ENCODE results near the gene CR1L.

The CR1L gene

DNA sequence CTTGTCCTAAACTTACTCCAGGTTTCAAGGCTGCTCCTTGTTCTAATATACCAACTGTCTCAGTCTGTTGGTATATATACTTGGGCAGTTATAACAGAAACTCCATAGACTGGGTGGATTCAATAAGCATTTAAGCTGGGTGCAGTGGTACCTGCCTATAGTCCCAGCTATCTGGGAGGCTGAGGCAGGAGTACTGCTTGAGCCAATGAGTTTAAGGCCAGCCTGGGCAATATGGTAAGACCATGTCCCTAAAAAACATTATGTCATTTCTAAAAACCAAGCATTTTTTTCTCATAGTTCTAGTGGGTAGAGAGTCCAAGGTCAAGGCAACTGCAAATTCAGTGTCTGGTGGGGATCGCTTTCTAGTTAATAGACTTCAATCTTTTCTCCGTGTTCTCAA lies 17.4 kb upstream of the CR1L start:
- TF ChIP-seq ZBTB7A (IDR thresholded peaks at IDR 0.05; ENCODE audit: low read depth) = no peak
- no peak for TF ChIP-seq CEBPB (IDR thresholded peaks at IDR 0.05)

- TF ChIP-seq TAF1 (IDR thresholded peaks at IDR 0.05; ENCODE audit: low read depth) = no peak
These were observed 16.2 kb upstream of the CR1L start for GRCh38 chr1:207628776-207629175.

DNA sequence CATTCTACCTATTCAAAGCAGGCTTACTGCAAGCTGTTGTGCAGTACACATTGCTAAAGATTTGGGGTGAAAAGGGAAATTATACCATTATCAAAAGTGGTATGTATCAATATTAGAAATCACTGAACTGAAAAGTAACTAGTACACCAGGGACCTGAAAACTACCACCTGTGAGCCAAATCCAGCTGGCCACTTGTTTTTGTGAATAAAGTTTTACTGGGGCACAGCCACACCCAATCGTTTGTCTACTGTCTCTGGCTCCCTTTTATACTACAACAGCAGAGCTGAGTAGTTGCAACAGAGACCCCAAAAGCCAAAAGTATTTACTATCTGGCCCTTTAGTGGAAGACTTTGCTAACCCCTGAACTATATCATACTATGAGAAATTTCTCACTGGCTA lies 13.8 kb upstream of the CR1L start:
- no peak for TF ChIP-seq FOXM1 (IDR thresholded peaks at IDR 0.05; ENCODE audit: borderline replicate concordance, low read depth)
- TF ChIP-seq, protein P1, sequence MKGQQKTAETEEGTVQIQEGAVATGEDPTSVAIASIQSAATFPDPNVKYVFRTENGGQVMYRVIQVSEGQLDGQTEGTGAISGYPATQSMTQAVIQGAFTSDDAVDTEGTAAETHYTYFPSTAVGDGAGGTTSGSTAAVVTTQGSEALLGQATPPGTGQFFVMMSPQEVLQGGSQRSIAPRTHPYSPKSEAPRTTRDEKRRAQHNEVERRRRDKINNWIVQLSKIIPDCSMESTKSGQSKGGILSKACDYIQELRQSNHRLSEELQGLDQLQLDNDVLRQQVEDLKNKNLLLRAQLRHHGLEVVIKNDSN (IDR thresholded peaks at IDR 0.05) = no peak
- no peak for TF ChIP-seq EGR1 (IDR thresholded peaks at IDR 0.05)
- TF ChIP-seq, protein P2, sequence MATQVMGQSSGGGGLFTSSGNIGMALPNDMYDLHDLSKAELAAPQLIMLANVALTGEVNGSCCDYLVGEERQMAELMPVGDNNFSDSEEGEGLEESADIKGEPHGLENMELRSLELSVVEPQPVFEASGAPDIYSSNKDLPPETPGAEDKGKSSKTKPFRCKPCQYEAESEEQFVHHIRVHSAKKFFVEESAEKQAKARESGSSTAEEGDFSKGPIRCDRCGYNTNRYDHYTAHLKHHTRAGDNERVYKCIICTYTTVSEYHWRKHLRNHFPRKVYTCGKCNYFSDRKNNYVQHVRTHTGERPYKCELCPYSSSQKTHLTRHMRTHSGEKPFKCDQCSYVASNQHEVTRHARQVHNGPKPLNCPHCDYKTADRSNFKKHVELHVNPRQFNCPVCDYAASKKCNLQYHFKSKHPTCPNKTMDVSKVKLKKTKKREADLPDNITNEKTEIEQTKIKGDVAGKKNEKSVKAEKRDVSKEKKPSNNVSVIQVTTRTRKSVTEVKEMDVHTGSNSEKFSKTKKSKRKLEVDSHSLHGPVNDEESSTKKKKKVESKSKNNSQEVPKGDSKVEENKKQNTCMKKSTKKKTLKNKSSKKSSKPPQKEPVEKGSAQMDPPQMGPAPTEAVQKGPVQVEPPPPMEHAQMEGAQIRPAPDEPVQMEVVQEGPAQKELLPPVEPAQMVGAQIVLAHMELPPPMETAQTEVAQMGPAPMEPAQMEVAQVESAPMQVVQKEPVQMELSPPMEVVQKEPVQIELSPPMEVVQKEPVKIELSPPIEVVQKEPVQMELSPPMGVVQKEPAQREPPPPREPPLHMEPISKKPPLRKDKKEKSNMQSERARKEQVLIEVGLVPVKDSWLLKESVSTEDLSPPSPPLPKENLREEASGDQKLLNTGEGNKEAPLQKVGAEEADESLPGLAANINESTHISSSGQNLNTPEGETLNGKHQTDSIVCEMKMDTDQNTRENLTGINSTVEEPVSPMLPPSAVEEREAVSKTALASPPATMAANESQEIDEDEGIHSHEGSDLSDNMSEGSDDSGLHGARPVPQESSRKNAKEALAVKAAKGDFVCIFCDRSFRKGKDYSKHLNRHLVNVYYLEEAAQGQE (IDR thresholded peaks at IDR 0.05; ENCODE audit: low read depth) = no peak
- TF ChIP-seq YY1 (IDR thresholded peaks at IDR 0.05; ENCODE audit: low read depth) = no peak
- no peak for TF ChIP-seq ZBTB7A (IDR thresholded peaks at IDR 0.05; ENCODE audit: low read depth)
- TF ChIP-seq TAF1 (IDR thresholded peaks at IDR 0.05; ENCODE audit: low read depth) = no peak
- TF ChIP-seq TCF12 (IDR thresholded peaks at IDR 0.05; ENCODE audit: low read depth) = no peak
- TF ChIP-seq CREB1 (IDR thresholded peaks at IDR 0.05; ENCODE audit: low read depth) = no peak
- TF ChIP-seq MAX (IDR thresholded peaks at IDR 0.05) = no peak
- no peak for TF ChIP-seq EP300 (IDR thresholded peaks at IDR 0.05; ENCODE audit: borderline replicate concordance)
- TF ChIP-seq CEBPB (IDR thresholded peaks at IDR 0.05) = no peak
- no peak for TF ChIP-seq NFIC (IDR thresholded peaks at IDR 0.05)
- TF ChIP-seq TEAD4 (IDR thresholded peaks at IDR 0.05) = no peak

GRCh38 chr1:207633226-207633625 lies 11.7 kb upstream of the CR1L start:
- no peak for TF ChIP-seq TAF1 (IDR thresholded peaks at IDR 0.05; ENCODE audit: low read depth)
- no peak for TF ChIP-seq EGR1 (IDR thresholded peaks at IDR 0.05)
- TF ChIP-seq CEBPB (IDR thresholded peaks at IDR 0.05) = no peak
- TF ChIP-seq ZBTB7A (IDR thresholded peaks at IDR 0.05; ENCODE audit: low read depth) = no peak
- TF ChIP-seq TEAD4 (IDR thresholded peaks at IDR 0.05) = no peak
- no peak for TF ChIP-seq FOXM1 (IDR thresholded peaks at IDR 0.05; ENCODE audit: borderline replicate concordance, low read depth)
- no peak for TF ChIP-seq RAD21 (IDR thresholded peaks at IDR 0.05; ENCODE audit: low read depth)
- no peak for TF ChIP-seq MAX (IDR thresholded peaks at IDR 0.05)
- TF ChIP-seq CREB1 (IDR thresholded peaks at IDR 0.05; ENCODE audit: low read depth) = no peak
- no peak for TF ChIP-seq YY1 (IDR thresholded peaks at IDR 0.05; ENCODE audit: low read depth)
- TF ChIP-seq TCF12 (IDR thresholded peaks at IDR 0.05; ENCODE audit: low read depth) = no peak
- no peak for TF ChIP-seq NFIC (IDR thresholded peaks at IDR 0.05)
- TF ChIP-seq, protein P1 (IDR thresholded peaks at IDR 0.05) = no peak

GRCh38 chr1:207638487-207639145 lies 6.3 kb upstream of the CR1L start:
- TF ChIP-seq CEBPB (IDR thresholded peaks at IDR 0.05) = peak; percentile 90

GRCh38 chr1:207644166-207644851 lies 624 bp upstream of the CR1L start:
- TF ChIP-seq EGR1 (IDR thresholded peaks at IDR 0.05) (no peak), RAD21 (IDR thresholded peaks at IDR 0.05; ENCODE audit: low read depth) (no peak)

GRCh38 chr1:207645635-207646081 lies 725 bp downstream of the CR1L start:
- TF ChIP-seq YY1 (IDR thresholded peaks at IDR 0.05; ENCODE audit: low read depth) (no peak), MAX (IDR thresholded peaks at IDR 0.05) (no peak), CREB1 (IDR thresholded peaks at IDR 0.05; ENCODE audit: low read depth) (no peak)

DNA sequence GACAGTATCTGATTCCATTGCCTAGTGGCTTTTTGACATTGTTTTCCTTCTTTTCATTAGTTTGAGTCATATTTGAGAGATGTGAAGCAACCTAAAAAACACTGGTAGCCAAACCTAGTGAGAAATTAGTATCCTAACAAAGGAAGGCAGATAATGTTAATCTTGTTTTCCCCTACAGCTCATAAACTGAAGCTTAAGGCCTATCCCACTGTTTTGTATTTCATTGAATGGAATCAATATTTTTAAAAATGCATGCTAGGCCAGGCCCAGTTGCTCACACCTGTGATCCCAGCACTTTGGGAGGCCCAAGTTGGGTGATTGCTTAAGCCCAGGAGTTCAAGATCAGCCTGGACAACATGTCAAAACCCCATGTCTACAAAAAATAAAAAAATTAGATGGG lies 1.2 kb downstream of the CR1L start:
- no peak for TF ChIP-seq NFIC (IDR thresholded peaks at IDR 0.05)
- TF ChIP-seq MAX (IDR thresholded peaks at IDR 0.05) = no peak
- no peak for TF ChIP-seq CEBPB (IDR thresholded peaks at IDR 0.05)
- TF ChIP-seq TEAD4 (IDR thresholded peaks at IDR 0.05) = no peak
- TF ChIP-seq, protein P2 (IDR thresholded peaks at IDR 0.05; ENCODE audit: low read depth) = no peak
- TF ChIP-seq ZBTB7A (IDR thresholded peaks at IDR 0.05; ENCODE audit: low read depth) = no peak
- TF ChIP-seq, protein P1 (IDR thresholded peaks at IDR 0.05) = no peak
- no peak for TF ChIP-seq YY1 (IDR thresholded peaks at IDR 0.05; ENCODE audit: low read depth)
- TF ChIP-seq TAF1 (IDR thresholded peaks at IDR 0.05; ENCODE audit: low read depth) = no peak
- TF ChIP-seq CREB1 (IDR thresholded peaks at IDR 0.05; ENCODE audit: low read depth) = no peak
- TF ChIP-seq TCF12 (IDR thresholded peaks at IDR 0.05; ENCODE audit: low read depth) = no peak
- TF ChIP-seq EP300 (IDR thresholded peaks at IDR 0.05; ENCODE audit: borderline replicate concordance) = no peak
- TF ChIP-seq FOXM1 (IDR thresholded peaks at IDR 0.05; ENCODE audit: borderline replicate concordance, low read depth) = no peak
- no peak for TF ChIP-seq EGR1 (IDR thresholded peaks at IDR 0.05)
- no peak for TF ChIP-seq RAD21 (IDR thresholded peaks at IDR 0.05; ENCODE audit: low read depth)
